SK-N-SH treated with all-trans-retinoic acid at 6 μM for 48 hours (cell line): ENCODE data around the gene PPP1R14B.

Experiments
- ARNTL ChIP-seq: fragments of 450-650 bp; formaldehyde crosslinking; IDR thresholded peaks from 2 replicates; pipeline ENCODE4 v1.5.0; 2020; ENCODE audit warnings: low read depth, mild to moderate bottlenecking, moderate library complexity, borderline replicate concordance
- ESRRG ChIP-seq: fragments of 250-450 bp; sonication (Bioruptor Pico); IDR thresholded peaks from 2 replicates; pipeline ENCODE4 v1.6.1; 2021; ENCODE audit warnings: mild to moderate bottlenecking
- ISL1 ChIP-seq: fragments of 250-450 bp; sonication (Bioruptor Pico); IDR thresholded peaks from 2 replicates; pipeline ENCODE4 v2.1.2; 2022; ENCODE audit warnings: mild to moderate bottlenecking, moderate library complexity
- PPARA ChIP-seq: fragments of 250-450 bp; sonication (Bioruptor Pico); IDR thresholded peaks from 2 replicates; pipeline ENCODE4 v1.5.0; 2020; ENCODE audit warnings: mild to moderate bottlenecking, borderline replicate concordance
- RARB ChIP-seq: fragments of 250-450 bp; sonication (Bioruptor Pico); IDR thresholded peaks from 2 replicates; pipeline ENCODE4 v1.8.0; 2021; ENCODE audit warnings: mild to moderate bottlenecking, moderate library complexity
- SNAI2 ChIP-seq: fragments of 250-450 bp; sonication (Bioruptor Pico); IDR thresholded peaks from 2 replicates; pipeline ENCODE4 v1.5.0; 2020; ENCODE audit warnings: mild to moderate bottlenecking, moderate library complexity
- TOX ChIP-seq: fragments of 250-450 bp; sonication (Bioruptor Pico); IDR thresholded peaks from 2 replicates; pipeline ENCODE4 v1.8.0; 2021; ENCODE audit warnings: mild to moderate bottlenecking, moderate library complexity, borderline replicate concordance
- ZFP3 ChIP-seq: fragments of 250-450 bp; sonication (Bioruptor Pico); IDR thresholded peaks from 2 replicates; pipeline ENCODE4 v1.5.0; 2020; ENCODE audit warnings: mild to moderate bottlenecking, moderate library complexity
- ZNF565 ChIP-seq: fragments of 450-650 bp; formaldehyde crosslinking; conservative IDR thresholded peaks from 2 replicates; pipeline ENCODE4 v1.5.0; 2020; ENCODE audit warnings: low read depth, mild to moderate bottlenecking, moderate library complexity
- ZNF70 ChIP-seq: fragments of 450-650 bp; formaldehyde crosslinking; IDR thresholded peaks from 2 replicates; pipeline ENCODE4 v1.5.0; 2020; ENCODE audit warnings: mild to moderate bottlenecking, moderate library complexity
- TF ChIP-seq, protein P1 (sequence below): fragments of 250-450 bp; sonication (Bioruptor Pico); IDR thresholded peaks from 2 replicates; pipeline ENCODE4 v1.8.0; 2020; ENCODE audit warnings: mild to moderate bottlenecking, moderate library complexity, borderline replicate concordance
- TF ChIP-seq, protein P2 (sequence below): fragments of 250-450 bp; sonication (Bioruptor Pico); IDR thresholded peaks from 2 replicates; pipeline ENCODE4 v1.5.1; 2020; ENCODE audit warnings: low read depth, mild to moderate bottlenecking, moderate library complexity
- TF ChIP-seq, protein P3 (sequence below): fragments of 250-450 bp; sonication (Bioruptor Pico); IDR thresholded peaks from 2 replicates; pipeline ENCODE4 v1.8.0; 2021; ENCODE audit warnings: low read depth, mild to moderate bottlenecking, moderate library complexity, borderline replicate concordance
- TF ChIP-seq, protein P4 (sequence below): fragments of 250-450 bp; sonication (Bioruptor Pico); IDR thresholded peaks from 2 replicates; pipeline ENCODE4 v1.5.0; 2020; ENCODE audit warnings: mild to moderate bottlenecking, moderate library complexity

DNA sequence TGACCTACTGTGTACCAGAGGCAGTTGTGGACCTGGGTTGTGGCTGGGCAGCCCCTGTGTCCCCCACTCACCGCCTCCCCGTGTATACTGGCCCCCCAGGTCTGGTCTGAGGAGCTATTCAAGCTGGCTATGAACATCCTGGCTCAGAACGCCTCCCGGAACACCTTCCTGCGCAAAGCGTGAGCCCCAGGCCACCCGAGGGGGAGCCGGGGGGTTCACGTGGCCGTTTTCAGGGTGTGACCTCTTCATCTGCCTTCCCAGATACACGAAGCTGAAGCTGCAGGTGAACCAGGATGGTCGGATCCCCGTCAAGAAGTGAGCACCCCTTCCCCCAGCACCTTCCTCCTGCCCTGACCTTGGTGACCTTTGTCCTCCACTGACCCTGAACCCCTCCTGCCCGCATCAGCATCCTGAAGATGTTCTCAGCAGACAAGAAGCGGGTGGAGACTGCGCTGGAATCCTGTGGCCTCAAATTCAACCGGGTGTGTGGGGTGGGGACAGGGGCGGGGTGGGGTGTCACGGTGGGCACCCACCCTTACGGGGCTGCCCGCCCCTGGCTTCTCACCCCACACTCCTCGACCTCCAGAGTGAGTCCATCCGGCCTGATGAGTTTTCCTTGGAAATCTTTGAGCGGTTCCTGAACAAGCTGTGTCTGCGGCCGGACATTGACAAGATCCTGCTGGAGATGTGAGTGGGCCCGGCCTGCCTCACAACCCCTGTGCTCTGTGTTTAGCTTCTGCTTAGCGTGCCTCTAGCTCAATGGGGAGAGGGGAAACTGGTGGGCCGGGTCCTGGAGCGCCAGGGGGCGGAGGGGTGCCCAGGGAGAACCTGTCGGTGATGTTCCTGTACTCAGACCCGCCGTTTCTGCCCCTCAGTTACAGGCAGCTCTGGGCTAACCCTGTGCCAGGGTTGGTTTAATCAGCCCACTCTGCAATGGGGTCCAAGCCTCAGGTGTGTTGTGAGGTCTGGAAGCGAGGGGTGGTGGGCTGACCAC is 8.7 kb upstream of the PPP1R14B start:
- TF ChIP-seq ISL1 (CRISPR knock-in tag): no peak
- TF ChIP-seq ZNF565 (CRISPR knock-in tag): no peak
- no peak for TF ChIP-seq PPARA (CRISPR knock-in tag)
- TF ChIP-seq, protein P1, sequence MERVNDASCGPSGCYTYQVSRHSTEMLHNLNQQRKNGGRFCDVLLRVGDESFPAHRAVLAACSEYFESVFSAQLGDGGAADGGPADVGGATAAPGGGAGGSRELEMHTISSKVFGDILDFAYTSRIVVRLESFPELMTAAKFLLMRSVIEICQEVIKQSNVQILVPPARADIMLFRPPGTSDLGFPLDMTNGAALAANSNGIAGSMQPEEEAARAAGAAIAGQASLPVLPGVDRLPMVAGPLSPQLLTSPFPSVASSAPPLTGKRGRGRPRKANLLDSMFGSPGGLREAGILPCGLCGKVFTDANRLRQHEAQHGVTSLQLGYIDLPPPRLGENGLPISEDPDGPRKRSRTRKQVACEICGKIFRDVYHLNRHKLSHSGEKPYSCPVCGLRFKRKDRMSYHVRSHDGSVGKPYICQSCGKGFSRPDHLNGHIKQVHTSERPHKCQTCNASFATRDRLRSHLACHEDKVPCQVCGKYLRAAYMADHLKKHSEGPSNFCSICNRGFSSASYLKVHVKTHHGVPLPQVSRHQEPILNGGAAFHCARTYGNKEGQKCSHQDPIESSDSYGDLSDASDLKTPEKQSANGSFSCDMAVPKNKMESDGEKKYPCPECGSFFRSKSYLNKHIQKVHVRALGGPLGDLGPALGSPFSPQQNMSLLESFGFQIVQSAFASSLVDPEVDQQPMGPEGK: no peak
- TF ChIP-seq ESRRG (CRISPR knock-in tag): no peak
- no peak for TF ChIP-seq TOX
- TF ChIP-seq ARNTL (CRISPR knock-in tag): no peak
- no peak for TF ChIP-seq ZNF70 (CRISPR knock-in tag)
- TF ChIP-seq ZFP3 (CRISPR knock-in tag): no peak
- TF ChIP-seq, protein P2, sequence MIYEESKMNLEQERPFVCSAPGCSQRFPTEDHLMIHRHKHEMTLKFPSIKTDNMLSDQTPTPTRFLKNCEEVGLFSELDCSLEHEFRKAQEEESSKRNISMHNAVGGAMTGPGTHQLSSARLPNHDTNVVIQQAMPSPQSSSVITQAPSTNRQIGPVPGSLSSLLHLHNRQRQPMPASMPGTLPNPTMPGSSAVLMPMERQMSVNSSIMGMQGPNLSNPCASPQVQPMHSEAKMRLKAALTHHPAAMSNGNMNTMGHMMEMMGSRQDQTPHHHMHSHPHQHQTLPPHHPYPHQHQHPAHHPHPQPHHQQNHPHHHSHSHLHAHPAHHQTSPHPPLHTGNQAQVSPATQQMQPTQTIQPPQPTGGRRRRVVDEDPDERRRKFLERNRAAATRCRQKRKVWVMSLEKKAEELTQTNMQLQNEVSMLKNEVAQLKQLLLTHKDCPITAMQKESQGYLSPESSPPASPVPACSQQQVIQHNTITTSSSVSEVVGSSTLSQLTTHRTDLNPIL (CRISPR knock-in tag): no peak
- TF ChIP-seq SNAI2: no peak
- no peak for TF ChIP-seq RARB
- TF ChIP-seq, protein P3, sequence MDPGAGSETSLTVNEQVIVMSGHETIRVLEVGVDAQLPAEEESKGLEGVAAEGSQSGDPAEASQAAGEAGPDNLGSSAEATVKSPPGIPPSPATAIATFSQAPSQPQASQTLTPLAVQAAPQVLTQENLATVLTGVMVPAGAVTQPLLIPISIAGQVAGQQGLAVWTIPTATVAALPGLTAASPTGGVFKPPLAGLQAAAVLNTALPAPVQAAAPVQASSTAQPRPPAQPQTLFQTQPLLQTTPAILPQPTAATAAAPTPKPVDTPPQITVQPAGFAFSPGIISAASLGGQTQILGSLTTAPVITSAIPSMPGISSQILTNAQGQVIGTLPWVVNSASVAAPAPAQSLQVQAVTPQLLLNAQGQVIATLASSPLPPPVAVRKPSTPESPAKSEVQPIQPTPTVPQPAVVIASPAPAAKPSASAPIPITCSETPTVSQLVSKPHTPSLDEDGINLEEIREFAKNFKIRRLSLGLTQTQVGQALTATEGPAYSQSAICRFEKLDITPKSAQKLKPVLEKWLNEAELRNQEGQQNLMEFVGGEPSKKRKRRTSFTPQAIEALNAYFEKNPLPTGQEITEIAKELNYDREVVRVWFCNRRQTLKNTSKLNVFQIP: no peak
- TF ChIP-seq, protein P4, sequence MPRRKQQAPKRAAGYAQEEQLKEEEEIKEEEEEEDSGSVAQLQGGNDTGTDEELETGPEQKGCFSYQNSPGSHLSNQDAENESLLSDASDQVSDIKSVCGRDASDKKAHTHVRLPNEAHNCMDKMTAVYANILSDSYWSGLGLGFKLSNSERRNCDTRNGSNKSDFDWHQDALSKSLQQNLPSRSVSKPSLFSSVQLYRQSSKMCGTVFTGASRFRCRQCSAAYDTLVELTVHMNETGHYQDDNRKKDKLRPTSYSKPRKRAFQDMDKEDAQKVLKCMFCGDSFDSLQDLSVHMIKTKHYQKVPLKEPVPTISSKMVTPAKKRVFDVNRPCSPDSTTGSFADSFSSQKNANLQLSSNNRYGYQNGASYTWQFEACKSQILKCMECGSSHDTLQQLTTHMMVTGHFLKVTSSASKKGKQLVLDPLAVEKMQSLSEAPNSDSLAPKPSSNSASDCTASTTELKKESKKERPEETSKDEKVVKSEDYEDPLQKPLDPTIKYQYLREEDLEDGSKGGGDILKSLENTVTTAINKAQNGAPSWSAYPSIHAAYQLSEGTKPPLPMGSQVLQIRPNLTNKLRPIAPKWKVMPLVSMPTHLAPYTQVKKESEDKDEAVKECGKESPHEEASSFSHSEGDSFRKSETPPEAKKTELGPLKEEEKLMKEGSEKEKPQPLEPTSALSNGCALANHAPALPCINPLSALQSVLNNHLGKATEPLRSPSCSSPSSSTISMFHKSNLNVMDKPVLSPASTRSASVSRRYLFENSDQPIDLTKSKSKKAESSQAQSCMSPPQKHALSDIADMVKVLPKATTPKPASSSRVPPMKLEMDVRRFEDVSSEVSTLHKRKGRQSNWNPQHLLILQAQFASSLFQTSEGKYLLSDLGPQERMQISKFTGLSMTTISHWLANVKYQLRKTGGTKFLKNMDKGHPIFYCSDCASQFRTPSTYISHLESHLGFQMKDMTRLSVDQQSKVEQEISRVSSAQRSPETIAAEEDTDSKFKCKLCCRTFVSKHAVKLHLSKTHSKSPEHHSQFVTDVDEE: no peak
